AG10803 (cell line): Measurements from ENCODE around the gene PAK4.

Experiments used
- DNase-seq: peaks from one replicate; pipeline ENCODE4 v3.0.0; 2010; ENCODE audit warnings: low read depth
- H3K4me3 ChIP-seq: 2 replicates; pipeline ENCODE4 v1.5.1; 2011; ENCODE audit warnings: mild to moderate bottlenecking, low read length, control low read depth
- CTCF ChIP-seq: conservative IDR thresholded peaks from 2 replicates; pipeline ENCODE4 v1.5.1; 2011; ENCODE audit warnings: mild to moderate bottlenecking, low read length, control low read depth, inconsistent platforms

PAK4 gene

GRCh38 chr19:39145180-39145953, 19.8 kb downstream of the PAK4 start:
- no peak for TF ChIP-seq CTCF
- DNase-seq, result no peak
- H3K4me3 ChIP-seq, result no peak overlapping the region

GRCh38 chr19:39146091-39146490, 20.5 kb downstream of the PAK4 start:
- H3K4me3 ChIP-seq, result no peak overlapping the region
- no peak for TF ChIP-seq CTCF
- no peak for DNase-seq

DNA sequence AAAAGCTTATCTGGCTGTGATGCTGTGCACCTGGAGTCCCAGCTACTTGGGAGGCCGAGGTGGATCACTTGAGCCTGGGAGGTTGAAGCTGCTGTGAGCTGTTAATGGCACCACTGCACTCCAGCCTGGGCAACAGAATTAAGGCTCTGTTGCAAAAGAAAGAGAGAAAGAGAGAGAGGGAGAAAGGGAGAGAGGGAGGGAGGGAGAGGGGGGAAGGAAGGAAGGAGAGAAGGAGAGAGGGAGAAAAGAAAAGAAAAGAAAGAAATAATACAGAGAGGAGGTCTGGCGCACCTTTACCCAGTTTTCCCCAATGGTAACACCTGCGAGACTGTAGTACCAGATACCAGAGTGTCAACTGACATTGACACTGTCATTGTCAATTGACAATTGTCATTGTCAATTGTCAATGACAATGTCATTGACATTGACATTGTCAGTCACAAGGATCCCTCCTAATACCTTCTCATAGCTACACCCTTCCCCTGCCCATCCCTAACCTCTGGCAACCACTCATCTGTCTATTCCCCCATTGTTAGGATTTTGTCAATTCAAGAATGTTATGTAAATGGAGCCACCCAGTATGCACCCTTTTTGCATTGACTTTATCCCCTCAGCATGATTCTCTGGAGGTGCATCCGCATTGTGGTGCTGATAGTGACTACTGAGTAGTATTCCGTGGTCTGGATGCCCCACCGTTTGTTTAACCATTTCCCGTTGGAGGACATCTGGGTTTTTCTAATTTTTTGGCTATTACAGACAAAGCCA, 21.3 kb downstream of the PAK4 start:
- DNase-seq, result no peak
- no peak overlapping the region for H3K4me3 ChIP-seq
- no peak for TF ChIP-seq CTCF

- DNase-seq, result no peak
- no peak for TF ChIP-seq CTCF
- H3K4me3 ChIP-seq, result no peak overlapping the region
Observed at GRCh38 chr19:39147480-39147879, 21.9 kb downstream of the PAK4 start.

- no peak for TF ChIP-seq CTCF
- no peak for DNase-seq
- no peak overlapping the region for H3K4me3 ChIP-seq
Observed at GRCh38 chr19:39148939-39149529, 23.4 kb downstream of the PAK4 start.

GRCh38 chr19:39150235-39150634, 24.6 kb downstream of the PAK4 start:
- no peak overlapping the region for H3K4me3 ChIP-seq
- no peak for DNase-seq
- no peak for TF ChIP-seq CTCF
